H9 (cell line): Measurements from ENCODE around the gene OPA3. TPM values are rescaled to one million over a fixed set of nuclear protein-coding genes. Genes with fewer than 3 reads are reported as not detected.

Experiments
- DNase-seq: peaks from one replicate; pipeline ENCODE4 v3.0.0-alpha.2; 2017
- H2AFZ ChIP-seq: one replicate; pipeline ENCODE4 v1.6.1; 2013; ENCODE audit warnings: mild to moderate bottlenecking, low read length, control low read depth, moderate library complexity
- H2AK5ac ChIP-seq: 2 replicates; pipeline ENCODE4 v1.6.1; 2013; ENCODE audit warnings: low read length, control low read depth, mixed read lengths; ENCODE audit not compliant: insufficient read length
- H2BK120ac ChIP-seq: one replicate; pipeline ENCODE4 v1.6.1; 2013; ENCODE audit warnings: low read depth, mild to moderate bottlenecking, low read length, control low read depth, inconsistent platforms; ENCODE audit not compliant: poor library complexity, severe bottlenecking
- H2BK12ac ChIP-seq: 2 replicates; pipeline ENCODE4 v1.6.1; 2013; ENCODE audit warnings: low read length, control low read depth, mixed read lengths, low read depth; ENCODE audit not compliant: insufficient read length
- H2BK15ac ChIP-seq: 2 replicates; pipeline ENCODE4 v1.6.1; 2013; ENCODE audit warnings: low read depth, low read length, control low read depth
- H2BK20ac ChIP-seq: one replicate; pipeline ENCODE4 v1.6.1; 2013; ENCODE audit warnings: low read depth, mild to moderate bottlenecking, low read length, control low read depth, inconsistent platforms; ENCODE audit not compliant: poor library complexity, severe bottlenecking
- H2BK5ac ChIP-seq: 2 replicates; pipeline ENCODE4 v1.6.1; 2013; ENCODE audit warnings: low read length, control low read depth, mixed read lengths; ENCODE audit not compliant: insufficient read length
- H3K14ac ChIP-seq: 2 replicates; pipeline ENCODE4 v1.6.1; 2013; ENCODE audit warnings: low read length, control low read depth; ENCODE audit not compliant: insufficient read depth
- H3K18ac ChIP-seq: 2 replicates; pipeline ENCODE4 v1.6.1; 2013; ENCODE audit warnings: low read depth, mild to moderate bottlenecking, mixed read lengths, low read length, control low read depth; ENCODE audit not compliant: insufficient read length
- H3K23ac ChIP-seq: 2 replicates; pipeline ENCODE4 v1.6.1; 2013; ENCODE audit warnings: low read length, control low read depth, mixed read lengths, low read depth; ENCODE audit not compliant: insufficient read length
- H3K23me2 ChIP-seq: 2 replicates; pipeline ENCODE4 v1.6.1; 2013; ENCODE audit warnings: low read depth, mild to moderate bottlenecking, mixed read lengths, low read length, control low read depth; ENCODE audit not compliant: insufficient read length, poor library complexity, severe bottlenecking
- H3K27ac ChIP-seq: 2 replicates; pipeline ENCODE4 v1.5.1; 2013; ENCODE audit warnings: low read length, control low read depth, mixed read lengths, low read depth; ENCODE audit not compliant: insufficient read length
- H3K27me3 ChIP-seq: 2 replicates; pipeline ENCODE4 v1.6.1; 2013; ENCODE audit warnings: low read length, control low read depth, inconsistent platforms; ENCODE audit not compliant: insufficient read depth
- H3K4ac ChIP-seq: 2 replicates; pipeline ENCODE4 v1.6.1; 2013; ENCODE audit warnings: low read depth, mild to moderate bottlenecking, control low read depth, inconsistent platforms, low read length, moderate library complexity
- H3K4me1 ChIP-seq: 2 replicates; pipeline ENCODE4 v1.6.1; 2013; ENCODE audit warnings: low read length, control low read depth, inconsistent platforms; ENCODE audit not compliant: insufficient read depth
- H3K4me2 ChIP-seq: 2 replicates; pipeline ENCODE4 v1.6.1; 2013; ENCODE audit warnings: low read length, control low read depth, mixed read lengths; ENCODE audit not compliant: insufficient read length, insufficient read depth
- H3K56ac ChIP-seq: 2 replicates; pipeline ENCODE4 v1.6.1; 2013; ENCODE audit warnings: low read depth, mild to moderate bottlenecking, mixed read lengths, low read length, control low read depth; ENCODE audit not compliant: insufficient read length
- H3K79me1 ChIP-seq: 2 replicates; pipeline ENCODE4 v1.6.1; 2013; ENCODE audit warnings: low read depth, mild to moderate bottlenecking, moderate library complexity, low read length, control low read depth, inconsistent platforms; ENCODE audit not compliant: insufficient read depth, poor library complexity, severe bottlenecking
- H3K79me2 ChIP-seq: 2 replicates; pipeline ENCODE4 v1.6.1; 2013; ENCODE audit warnings: low read length, control low read depth, inconsistent platforms; ENCODE audit not compliant: insufficient read depth
- H3K9ac ChIP-seq: 2 replicates; pipeline ENCODE4 v1.6.1; 2013; ENCODE audit warnings: low read length, control low read depth, mixed read lengths; ENCODE audit not compliant: insufficient read length; ENCODE audit errors: extremely low read depth
- H3K9me3 ChIP-seq: one replicate; pipeline ENCODE4 v1.6.1; 2013; ENCODE audit warnings: low read depth, low read length, inconsistent platforms; ENCODE audit not compliant: control insufficient read depth
- H3T11ph ChIP-seq: one replicate; pipeline ENCODE4 v1.6.1; 2013; ENCODE audit warnings: mild to moderate bottlenecking, low read length, control low read depth, inconsistent platforms
- H4K20me1 ChIP-seq: one replicate; pipeline ENCODE4 v1.6.1; 2013; ENCODE audit not compliant: control insufficient read depth, insufficient read length, insufficient read depth
- H4K5ac ChIP-seq: 2 replicates; pipeline ENCODE4 v1.6.1; 2013; ENCODE audit warnings: low read depth, mild to moderate bottlenecking, mixed read lengths, low read length, control low read depth; ENCODE audit not compliant: insufficient read length
- H4K8ac ChIP-seq: replicated peaks from 2 replicates; pipeline ENCODE4 v1.6.1; 2013; ENCODE audit warnings: low read length, control low read depth, mixed read lengths, low read depth; ENCODE audit not compliant: insufficient read length
- H4K91ac ChIP-seq: 2 replicates; pipeline ENCODE4 v1.6.1; 2013; ENCODE audit warnings: low read depth, mild to moderate bottlenecking, moderate library complexity, mixed read lengths, low read length, control low read depth; ENCODE audit not compliant: insufficient read length
- H3K27ac Mint-ChIP-seq, 3 experiments: 2 replicates in 2 of 3; 3 replicates in 1 of 3; pipeline ENCODE4 v1.8.0; 2020 to 2021; ENCODE audit warnings: mixed read lengths in 3 of 3, mild to moderate bottlenecking in 1 of 3, moderate library complexity in 1 of 3
- H3K27me3 Mint-ChIP-seq: 2 replicates; pipeline ENCODE4 v1.8.0; 2021; ENCODE audit warnings: low read depth, mild to moderate bottlenecking, moderate library complexity, mixed read lengths
- H3K36me3 Mint-ChIP-seq, 3 experiments: 2 replicates in 2 of 3; 3 replicates in 1 of 3; pipeline ENCODE4 v1.8.0; 2020 to 2021; ENCODE audit warnings: low read depth in 3 of 3, mixed read lengths in 3 of 3; ENCODE audit not compliant: insufficient read depth in 1 of 3
- H3K4me1 Mint-ChIP-seq, 2 experiments: 2 replicates each; pipeline ENCODE4 v1.8.0; 2020; ENCODE audit warnings: mixed read lengths in 2 of 2
- H3K4me3 Mint-ChIP-seq, 2 experiments: 2 replicates in 1 of 2; 3 replicates in 1 of 2; pipeline ENCODE4 v1.8.0; 2020 to 2021; ENCODE audit warnings: mild to moderate bottlenecking in 2 of 2, mixed read lengths in 2 of 2, moderate library complexity in 1 of 2
- H3K9me3 Mint-ChIP-seq, 2 experiments: 2 replicates in 1 of 2; 3 replicates in 1 of 2; pipeline ENCODE4 v1.8.0; 2020; ENCODE audit warnings: mild to moderate bottlenecking in 2 of 2, mixed read lengths in 2 of 2, moderate library complexity in 1 of 2
- WGBS: extraction: QIAGEN DNeasy Blood & Tissue Kit; methylation state at CpG from one replicate; pipeline ENCODE4 v1.1.7; 2013; ENCODE audit warnings: missing lambda C conversion rate, low lambda C conversion rate, mixed read lengths; ENCODE audit not compliant: insufficient read length; ENCODE audit errors: extremely low coverage; 5-methylcytosine and 5-hydroxymethylcytosine counted together
- total RNA-seq: library from RNA; stranded (reverse); gene quantifications from 2 replicates; pipeline ENCODE4 v1.2.1, GENCODE V29; 2021
- TF ChIP-seq, protein P1 (sequence below): fragments of 200-600 bp; sonication (generic); conservative IDR thresholded peaks from 3 replicates; pipeline ENCODE4 v1.8.0; 2021; ENCODE audit warnings: antibody characterized with exemption, mild to moderate bottlenecking

Gene OPA3
- total RNA-seq, 1 experiment from 2014 or later = 13.0 TPM

DNA sequence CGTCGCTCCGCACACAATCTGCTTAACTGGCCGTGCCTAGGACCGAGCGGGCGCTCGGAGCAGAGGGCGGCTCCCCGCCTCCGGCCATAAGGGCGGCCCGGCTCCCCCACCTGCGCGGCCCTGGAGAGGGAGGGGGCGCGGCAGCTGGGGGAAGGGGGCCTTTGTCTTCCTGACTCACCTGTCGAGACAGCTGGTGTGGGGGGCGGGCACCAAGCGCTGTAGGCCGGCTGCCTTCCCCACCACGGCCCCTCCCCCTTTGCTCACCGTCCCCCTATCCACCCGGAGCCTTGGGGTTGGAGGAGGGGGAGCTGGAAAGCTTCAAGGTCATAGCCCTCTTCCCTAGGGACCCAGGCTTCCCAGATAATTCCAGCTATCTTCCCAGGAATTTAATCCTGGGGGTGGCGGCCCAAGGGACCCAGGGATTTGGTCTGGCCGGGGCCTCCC, 76.2 kb downstream of the OPA3 start:
- no peak overlapping the region for H2AFZ ChIP-seq
- H3K18ac ChIP-seq = peak overlapping the region; percentile 75
- H4K20me1 ChIP-seq = no peaks in the 10 kb centered on the region
- Mint-ChIP-seq H3K27ac (peak overlapping the region in 1 of 3 experiments; percentile 44; a peak in 2 of 7 replicates), H3K4me3 (peak overlapping the region; percentile 81 to 90), H3K36me3 (peaks cover 0 to 25% (median 7%) of the 10 kb centered on the region in 3 experiments; a peak in 5 of 7 replicates), H3K4me1 (peaks cover 16 to 22% of the 10 kb centered on the region in 2 experiments), H3K27me3 (no peaks in the 10 kb centered on the region), H3K9me3 (no peaks in the 10 kb centered on the region; a peak in 1 of 5 replicates)
- H3K79me1 ChIP-seq = peaks cover 12% of the 10 kb centered on the region
- no peaks in the 10 kb centered on the region for H3K9me3 ChIP-seq
- no peak overlapping the region for H4K5ac ChIP-seq
- H3K23me2 ChIP-seq = peaks cover 20% of the 10 kb centered on the region
- whole genome bisulfite sequencing = no CpG with 5 or more reads among the region's 26 CpGs
- peak overlapping the region; percentile 88 for H3K4me2 ChIP-seq
- no peak overlapping the region for H2BK12ac ChIP-seq
- H2BK120ac ChIP-seq = peak overlapping the region; percentile 71
- H2BK15ac ChIP-seq = no peak overlapping the region
- peaks cover 38% of the 10 kb centered on the region; the same call in 1 of the 2 replicates for H3K79me2 ChIP-seq
- H2AK5ac ChIP-seq = no peak overlapping the region
- no peaks in the 10 kb centered on the region for H3K27me3 ChIP-seq
- peak overlapping the region; percentile 54; the same call in 1 of the 2 replicates for H3K14ac ChIP-seq
- H3K56ac ChIP-seq = no peak overlapping the region
- H3K9ac ChIP-seq = peak overlapping the region; percentile 69
- TF ChIP-seq, protein P1, sequence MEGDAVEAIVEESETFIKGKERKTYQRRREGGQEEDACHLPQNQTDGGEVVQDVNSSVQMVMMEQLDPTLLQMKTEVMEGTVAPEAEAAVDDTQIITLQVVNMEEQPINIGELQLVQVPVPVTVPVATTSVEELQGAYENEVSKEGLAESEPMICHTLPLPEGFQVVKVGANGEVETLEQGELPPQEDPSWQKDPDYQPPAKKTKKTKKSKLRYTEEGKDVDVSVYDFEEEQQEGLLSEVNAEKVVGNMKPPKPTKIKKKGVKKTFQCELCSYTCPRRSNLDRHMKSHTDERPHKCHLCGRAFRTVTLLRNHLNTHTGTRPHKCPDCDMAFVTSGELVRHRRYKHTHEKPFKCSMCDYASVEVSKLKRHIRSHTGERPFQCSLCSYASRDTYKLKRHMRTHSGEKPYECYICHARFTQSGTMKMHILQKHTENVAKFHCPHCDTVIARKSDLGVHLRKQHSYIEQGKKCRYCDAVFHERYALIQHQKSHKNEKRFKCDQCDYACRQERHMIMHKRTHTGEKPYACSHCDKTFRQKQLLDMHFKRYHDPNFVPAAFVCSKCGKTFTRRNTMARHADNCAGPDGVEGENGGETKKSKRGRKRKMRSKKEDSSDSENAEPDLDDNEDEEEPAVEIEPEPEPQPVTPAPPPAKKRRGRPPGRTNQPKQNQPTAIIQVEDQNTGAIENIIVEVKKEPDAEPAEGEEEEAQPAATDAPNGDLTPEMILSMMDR = no peak
- no peak overlapping the region for H4K91ac ChIP-seq
- H3K23ac ChIP-seq = no peak overlapping the region
- H3K4ac ChIP-seq = no peak overlapping the region; the same call in 1 of the 2 replicates
- H3K27ac ChIP-seq = peak overlapping the region; percentile 55
- no peak overlapping the region for H2BK5ac ChIP-seq
- no peak overlapping the region for H2BK20ac ChIP-seq
- H3K4me1 ChIP-seq = no peaks in the 10 kb centered on the region; the same call in 1 of the 2 replicates
- DNase-seq = peak; percentile 88
- no peak overlapping the region for H4K8ac ChIP-seq
- no peak overlapping the region for H3T11ph ChIP-seq
